Measurements from ENCODE around the gene CNPY4. TPM values are rescaled to one million over a fixed set of nuclear protein-coding genes. Genes with fewer than 3 reads are reported as not detected.

The CNPY4 gene, protein sequence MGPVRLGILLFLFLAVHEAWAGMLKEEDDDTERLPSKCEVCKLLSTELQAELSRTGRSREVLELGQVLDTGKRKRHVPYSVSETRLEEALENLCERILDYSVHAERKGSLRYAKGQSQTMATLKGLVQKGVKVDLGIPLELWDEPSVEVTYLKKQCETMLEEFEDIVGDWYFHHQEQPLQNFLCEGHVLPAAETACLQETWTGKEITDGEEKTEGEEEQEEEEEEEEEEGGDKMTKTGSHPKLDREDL
- total RNA-seq (2022; extraction: Qiagen RNA extraction) = 9.1 to 12.2 TPM (median 10.7 TPM) in 5 replicates

DNA sequence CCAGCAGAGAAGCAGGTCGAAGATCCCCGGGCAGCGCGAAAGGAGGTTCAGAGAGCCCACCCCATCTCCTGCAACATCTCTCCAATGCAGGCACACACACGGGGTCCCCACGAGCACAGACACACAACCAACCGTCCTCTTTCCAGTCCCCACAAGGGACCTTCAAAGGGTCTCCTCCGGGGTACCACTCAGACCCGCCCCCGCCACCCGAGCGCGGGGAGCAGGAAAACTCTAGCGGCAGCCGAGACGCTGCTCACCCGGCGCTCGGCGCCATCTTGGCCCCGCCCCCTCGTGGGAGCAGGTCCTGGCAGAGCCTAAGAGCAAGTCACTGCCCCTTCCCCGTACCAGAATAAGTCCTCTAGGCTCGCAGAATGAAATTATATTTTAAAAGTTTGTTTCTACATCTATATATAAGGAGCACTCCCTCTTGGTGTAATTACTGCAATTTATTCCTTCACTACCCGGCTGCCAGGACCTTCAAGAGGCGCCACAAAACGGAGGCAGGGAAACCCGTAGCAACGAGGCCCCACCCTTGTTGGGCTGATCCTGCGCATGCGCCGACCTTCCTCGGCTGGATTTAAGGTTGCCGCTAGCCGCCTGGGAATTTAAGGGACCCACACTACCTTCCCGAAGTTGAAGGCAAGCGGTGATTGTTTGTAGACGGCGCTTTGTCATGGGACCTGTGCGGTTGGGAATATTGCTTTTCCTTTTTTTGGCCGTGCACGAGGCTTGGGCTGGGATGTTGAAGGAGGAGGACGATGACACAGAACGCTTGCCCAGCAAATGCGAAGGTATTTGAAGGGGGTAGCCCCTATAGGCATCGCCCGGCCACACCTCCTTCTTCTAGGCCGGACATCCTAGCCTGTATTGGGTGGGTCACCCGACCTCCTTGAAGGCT lies at the start of gene CNPY4, which contains the start of gene TAF6:
Gene CNPY4, plus strand, starts transcription at position 563 of the 898 bp plus-strand sequence. Its CDS starts 111 bp downstream, at position 674.
Gene TAF6, minus strand, starts transcription at position 287 of the 898 bp plus-strand sequence. CDS start 5,149 bp downstream, outside the sequence.

DNA sequence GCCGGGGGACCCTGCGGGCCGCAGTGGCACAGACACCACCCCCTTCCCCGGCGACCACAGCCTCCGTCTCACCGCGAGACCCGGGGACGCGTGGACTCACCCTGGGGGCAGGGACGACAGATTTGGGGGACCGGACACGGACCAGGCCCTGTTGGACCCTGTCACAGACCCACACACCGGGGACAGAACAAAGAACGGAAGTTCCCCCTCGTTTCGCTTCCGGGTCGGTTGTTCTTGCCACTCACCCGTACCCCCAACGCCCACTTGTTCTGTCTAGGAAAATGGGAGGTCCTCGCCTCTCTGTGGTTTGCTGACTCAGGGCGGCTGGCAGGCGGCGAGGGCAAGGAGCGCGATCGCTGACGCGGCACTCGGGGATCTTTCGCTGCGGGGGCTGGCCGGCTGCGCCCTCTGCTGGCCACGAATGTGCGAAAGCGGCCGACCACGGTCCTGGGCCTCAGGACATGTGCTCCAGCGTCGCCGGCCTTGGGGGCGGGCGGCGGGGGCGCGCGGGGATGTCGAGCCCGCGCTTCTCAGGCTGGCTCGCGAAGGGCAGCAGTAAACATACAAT lies 37.8 kb upstream of the CNPY4 start, which contains the start of gene ZNF3:
Gene ZNF3, minus strand, starts transcription at position 189 of the 568 bp plus-strand sequence. CDS start 4,366 bp downstream, outside the sequence.

DNA sequence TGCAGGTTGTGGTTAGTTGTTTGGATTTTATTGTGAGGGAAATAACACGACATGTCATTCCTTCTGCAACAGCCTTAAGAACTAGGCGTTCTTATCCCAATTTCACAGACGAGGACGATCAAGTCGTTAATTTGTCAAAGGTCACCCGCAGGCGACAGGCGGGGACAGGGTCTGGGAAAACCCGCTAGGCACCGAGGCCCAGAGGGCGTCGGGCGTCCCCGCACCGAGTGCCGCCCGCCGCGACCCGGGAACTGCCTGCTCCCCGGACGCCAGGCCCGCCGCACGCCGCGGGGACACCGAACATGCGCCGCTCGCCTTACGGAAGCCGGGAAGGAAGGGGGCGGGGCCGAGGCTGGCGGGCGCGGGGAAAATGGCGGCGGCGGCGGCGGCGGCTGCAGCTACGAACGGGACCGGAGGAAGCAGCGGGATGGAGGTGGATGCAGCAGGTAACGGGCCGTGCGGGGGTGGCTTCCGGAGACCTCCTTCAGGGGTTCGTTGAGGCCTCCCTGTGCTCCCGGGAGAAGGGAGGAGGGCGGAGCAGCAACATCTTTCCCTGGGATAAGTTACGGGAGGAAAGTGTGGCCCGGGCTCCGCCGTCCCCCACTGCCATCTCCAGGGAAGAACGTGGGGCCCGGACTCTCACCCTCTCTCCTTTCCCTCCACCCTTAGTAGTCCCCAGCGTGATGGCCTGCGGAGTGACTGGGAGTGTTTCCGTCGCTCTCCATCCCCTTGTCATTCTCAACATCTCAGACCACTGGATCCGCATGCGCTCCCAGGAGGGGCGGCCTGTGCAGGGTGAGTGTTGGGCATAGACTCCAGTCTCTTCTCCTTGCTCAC lies 30.6 kb upstream of the CNPY4 start, which contains the start of gene COPS6:
Gene COPS6, plus strand, starts transcription at position 349 of the 837 bp plus-strand sequence. Its CDS starts 22 bp downstream, at position 371.

DNA sequence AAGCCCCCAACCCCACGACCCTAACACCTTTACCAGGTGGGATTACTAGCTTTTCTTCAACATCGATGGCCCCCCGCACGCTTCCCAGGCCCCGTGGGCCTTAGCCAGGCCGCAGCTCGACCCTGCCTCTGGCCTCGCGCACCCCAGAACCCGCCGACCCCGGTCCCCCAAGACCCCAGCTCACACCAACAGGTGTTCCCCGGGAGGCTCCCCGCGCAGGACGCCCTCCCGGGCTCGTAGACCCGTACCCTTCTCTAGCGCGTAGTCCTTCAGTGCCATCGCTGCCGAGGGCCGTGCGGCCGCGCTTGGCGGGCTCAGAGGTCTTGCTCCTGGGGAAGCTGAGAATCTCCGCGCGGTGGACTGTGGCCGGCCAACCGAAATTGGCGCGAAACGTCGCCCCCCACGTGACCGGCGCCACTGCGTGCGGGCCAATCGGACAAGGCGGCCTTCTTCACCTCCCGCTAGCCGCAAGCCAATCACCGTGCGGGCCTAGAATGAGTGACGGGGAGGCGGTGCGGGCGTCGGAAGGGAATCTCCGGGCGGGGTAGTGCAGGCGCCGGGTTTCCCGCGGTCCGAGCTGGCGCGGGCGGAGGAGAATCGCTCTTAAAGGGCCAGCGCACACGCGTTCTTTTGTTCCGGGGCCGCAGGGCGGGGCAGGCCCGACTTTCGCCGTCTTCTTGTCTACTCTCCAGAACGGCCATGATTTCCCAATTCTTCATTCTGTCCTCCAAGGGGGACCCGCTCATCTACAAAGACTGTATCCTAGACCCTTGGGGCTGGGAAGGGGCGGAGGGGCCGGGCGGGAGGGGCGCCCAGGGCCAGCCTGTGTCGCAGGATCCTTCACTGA lies 18.2 kb upstream of the CNPY4 start, which contains the start of the genes AP4M1 and MCM7:
Gene AP4M1, plus strand, starts transcription at position 628 of the 847 bp plus-strand sequence. Its CDS starts 72 bp downstream, at position 700.
Gene MCM7, minus strand, starts transcription at position 382 of the 847 bp plus-strand sequence. Its CDS starts 103 bp downstream, at position 279.

DNA sequence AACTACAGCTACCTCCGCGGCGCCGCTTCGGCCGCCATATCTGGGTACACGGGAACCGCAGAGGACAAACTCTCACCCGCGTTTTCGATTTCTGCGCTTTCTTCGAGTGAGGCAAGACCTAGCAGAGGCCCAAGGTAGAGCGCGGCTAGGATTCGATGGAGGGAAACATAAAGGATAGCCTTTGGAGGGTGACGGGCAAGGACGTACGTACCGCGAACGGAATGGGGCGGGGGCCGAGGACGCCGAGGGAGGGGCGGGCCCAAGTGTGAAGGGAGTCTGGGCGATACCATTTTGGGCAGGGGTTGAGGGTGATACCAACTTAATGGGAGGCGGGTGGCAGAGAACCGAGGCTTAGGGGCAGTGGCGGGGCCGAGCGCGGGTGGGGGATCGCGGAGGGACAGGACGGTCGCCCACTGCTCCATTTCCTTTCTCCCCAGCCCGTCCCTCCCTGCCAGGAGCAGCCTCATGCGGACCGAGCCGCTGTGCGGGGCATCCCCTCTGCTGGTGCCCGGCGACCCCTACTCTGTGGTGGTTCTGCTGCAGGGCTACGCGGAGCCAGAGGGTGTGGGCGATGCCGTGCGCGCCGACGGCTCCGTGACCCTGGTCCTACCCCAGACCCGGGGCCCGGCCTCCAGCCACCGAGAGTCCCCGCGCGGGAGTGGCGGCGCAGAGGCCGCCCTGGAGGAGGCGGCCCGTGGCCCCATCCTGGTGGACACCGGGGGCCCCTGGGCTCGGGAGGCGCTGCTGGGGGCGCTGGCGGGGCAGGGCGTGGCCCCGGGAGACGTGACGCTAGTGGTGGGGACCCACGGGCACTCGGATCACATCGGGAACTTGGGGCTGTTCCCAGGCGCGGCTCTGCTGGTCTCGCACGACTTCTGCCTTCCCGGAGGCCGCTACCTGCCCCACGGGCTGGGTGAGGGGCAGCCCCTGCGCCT lies 7.8 kb downstream of the CNPY4 start, which contains the start of gene MBLAC1:
Gene MBLAC1, plus strand, starts transcription at position 37 of the 935 bp plus-strand sequence. Its CDS starts 429 bp downstream, at position 466.

DNA sequence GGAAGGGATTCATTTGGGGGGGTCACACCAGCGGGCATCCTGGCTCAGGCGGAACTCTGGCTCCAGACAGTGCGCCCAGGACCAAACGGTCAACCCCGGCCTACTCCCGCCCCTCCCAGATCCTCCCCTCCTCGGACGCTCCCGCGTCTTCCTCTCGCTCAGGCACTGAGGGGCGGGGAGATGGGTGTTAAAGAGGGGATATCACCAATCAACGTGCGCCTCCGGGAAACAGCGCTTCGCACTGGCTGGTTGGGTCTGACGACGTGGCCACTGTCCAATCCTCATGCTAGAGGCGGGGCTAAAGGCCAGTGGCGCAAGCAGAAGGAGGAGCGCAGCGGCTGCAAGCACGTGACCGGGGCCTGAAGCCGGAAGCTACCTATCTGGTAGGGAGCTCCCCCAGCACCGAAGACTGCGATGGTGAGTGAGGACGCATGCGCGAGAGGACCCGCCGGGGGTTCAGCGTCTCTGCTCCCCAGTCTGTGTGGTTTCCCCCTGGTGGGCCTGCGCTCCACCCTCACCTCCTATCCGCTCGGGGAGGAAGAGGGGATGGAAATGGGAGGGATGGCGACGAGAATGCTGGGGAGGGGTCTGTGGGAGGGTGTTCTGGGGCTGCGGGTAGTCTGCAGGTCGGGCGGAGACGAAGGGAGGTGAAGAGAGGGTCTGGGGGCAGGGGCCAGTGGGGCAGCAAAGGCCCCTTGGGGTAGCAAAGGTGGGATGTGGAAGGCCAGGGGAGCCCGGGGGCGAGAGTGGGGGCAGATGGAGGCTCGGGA lies 29.3 kb downstream of the CNPY4 start, which contains the start of gene LAMTOR4:
Gene LAMTOR4, plus strand, starts transcription at position 360 of the 770 bp plus-strand sequence. Its CDS starts 55 bp downstream, at position 415.

DNA sequence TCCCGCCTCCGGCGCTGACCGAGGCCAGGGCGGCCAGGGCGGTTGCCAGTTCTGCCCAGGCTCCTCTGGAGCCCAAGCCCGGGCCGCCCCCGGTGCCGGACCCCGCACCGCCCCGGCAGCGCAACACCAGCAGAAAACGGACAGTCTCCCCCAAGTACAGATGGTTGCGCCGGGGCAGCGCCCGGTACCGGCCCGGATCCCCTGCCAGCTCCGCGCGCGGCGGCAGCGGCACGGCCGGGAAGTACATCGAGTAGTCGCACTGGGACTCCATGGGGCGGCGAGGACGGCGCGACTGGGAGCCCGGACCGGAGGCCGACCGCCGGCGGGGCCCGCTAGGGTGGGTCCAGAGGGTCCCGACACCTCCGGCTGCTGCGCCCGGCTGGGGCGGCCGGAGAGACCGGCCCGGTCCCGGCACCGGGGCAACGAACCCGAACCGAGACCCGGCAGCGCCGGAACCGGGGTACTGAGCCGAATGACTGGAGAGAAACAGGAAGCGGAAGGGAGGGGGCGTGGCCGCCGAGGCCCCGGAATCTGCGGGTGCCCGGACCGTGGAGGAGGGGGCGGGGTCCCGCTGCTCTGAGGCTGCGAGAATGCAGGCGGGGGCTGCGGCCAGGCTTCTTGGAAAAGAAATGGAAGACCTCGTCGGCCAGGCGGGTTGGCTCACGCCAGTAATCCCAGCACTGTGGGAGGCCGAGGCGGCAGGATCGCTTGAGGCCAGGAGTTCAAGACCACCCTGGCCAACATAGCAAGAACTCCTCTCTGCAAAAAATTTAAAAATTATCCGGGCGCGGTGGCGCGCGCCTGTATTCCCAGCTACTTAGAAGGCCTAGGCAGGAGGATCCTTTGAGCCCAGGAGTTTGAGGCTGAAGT lies 39.0 kb downstream of the CNPY4 start, which contains the start of gene TRAPPC14:
Gene TRAPPC14, minus strand, starts transcription at position 495 of the 870 bp plus-strand sequence. Its CDS starts 224 bp downstream, at position 271.

Other genes with a start within 250 kb of the CNPY4 start
- not detected in 5 replicates for gene OR2AE1, start 242.6 kb upstream of the CNPY4 start, total RNA-seq (2022; extraction: Qiagen RNA extraction)
- 24.9 to 30.2 TPM (median 26.4 TPM) in 5 replicates for gene TRIM4, start 200.1 kb upstream of the CNPY4 start, total RNA-seq (2022; extraction: Qiagen RNA extraction)
- gene GJC3, start 190.0 kb upstream of the CNPY4 start, total RNA-seq (2022; extraction: Qiagen RNA extraction) = 0.16 TPM in 1 of 5 replicates, not detected in the others
- gene AZGP1, start 143.6 kb upstream of the CNPY4 start, total RNA-seq (2022; extraction: Qiagen RNA extraction) = not detected in 5 replicates
- gene ZKSCAN1, start 104.0 kb upstream of the CNPY4 start, total RNA-seq (2022; extraction: Qiagen RNA extraction) = 7.0 to 11.8 TPM (median 10.2 TPM) in 5 replicates
- gene ZSCAN21, start 69.9 kb upstream of the CNPY4 start, total RNA-seq (2022; extraction: Qiagen RNA extraction) = 10.2 to 12.5 TPM (median 11.2 TPM) in 5 replicates
- gene ZNF3, start 37.9 kb upstream of the CNPY4 start, total RNA-seq (2022; extraction: Qiagen RNA extraction) = 18.0 to 25.2 TPM (median 21.2 TPM) in 5 replicates
- gene COPS6, start 30.7 kb upstream of the CNPY4 start, total RNA-seq (2022; extraction: Qiagen RNA extraction) = 151 to 186 TPM (median 173 TPM) in 5 replicates
- 224 to 240 TPM (median 235 TPM) in 5 replicates for gene MCM7, start 18.2 kb upstream of the CNPY4 start, total RNA-seq (2022; extraction: Qiagen RNA extraction)
- gene AP4M1, start 18.0 kb upstream of the CNPY4 start, total RNA-seq (2022; extraction: Qiagen RNA extraction) = 13.6 to 16.3 TPM (median 14.9 TPM) in 5 replicates
- gene TAF6, start 276 bp upstream of the CNPY4 start, total RNA-seq (2022; extraction: Qiagen RNA extraction) = 61.2 to 74.5 TPM (median 65.1 TPM) in 5 replicates
- 2.1 to 3.3 TPM (median 3.1 TPM) in 5 replicates for gene MBLAC1, start 7.3 kb downstream of the CNPY4 start, total RNA-seq (2022; extraction: Qiagen RNA extraction)
- 134 to 208 TPM (median 177 TPM) in 5 replicates for gene LAMTOR4, start 29.3 kb downstream of the CNPY4 start, total RNA-seq (2022; extraction: Qiagen RNA extraction)
- gene TRAPPC14, start 39.1 kb downstream of the CNPY4 start, total RNA-seq (2022; extraction: Qiagen RNA extraction) = 9.0 to 13.9 TPM (median 13.0 TPM) in 5 replicates
- 0.06 to 0.12 TPM (median 0.08 TPM) in 5 replicates for gene GAL3ST4, start 49.0 kb downstream of the CNPY4 start, total RNA-seq (2022; extraction: Qiagen RNA extraction)
- 0.60 to 1.1 TPM (median 0.95 TPM) in 5 replicates for gene GPC2, start 57.7 kb downstream of the CNPY4 start, total RNA-seq (2022; extraction: Qiagen RNA extraction)
- gene STAG3, start 58.3 kb downstream of the CNPY4 start, total RNA-seq (2022; extraction: Qiagen RNA extraction) = 0.07 to 0.52 TPM (median 0.15 TPM) in 5 replicates
- gene PVRIG, start 100.3 kb downstream of the CNPY4 start, total RNA-seq (2022; extraction: Qiagen RNA extraction) = 0.05 TPM in 1 of 5 replicates, not detected in the others
- not detected in 5 replicates for gene SPDYE3, start 188.1 kb downstream of the CNPY4 start, total RNA-seq (2022; extraction: Qiagen RNA extraction)
- gene PILRB, start 238.5 kb downstream of the CNPY4 start, total RNA-seq (2022; extraction: Qiagen RNA extraction) = 21.9 to 28.9 TPM (median 27.4 TPM) in 5 replicates

All from A549 treated with Hydrocortisone at 1 μM for 4 hours (cell line).